Measurements from ENCODE around the gene PSMG4.

PSMG4 gene

DNA sequence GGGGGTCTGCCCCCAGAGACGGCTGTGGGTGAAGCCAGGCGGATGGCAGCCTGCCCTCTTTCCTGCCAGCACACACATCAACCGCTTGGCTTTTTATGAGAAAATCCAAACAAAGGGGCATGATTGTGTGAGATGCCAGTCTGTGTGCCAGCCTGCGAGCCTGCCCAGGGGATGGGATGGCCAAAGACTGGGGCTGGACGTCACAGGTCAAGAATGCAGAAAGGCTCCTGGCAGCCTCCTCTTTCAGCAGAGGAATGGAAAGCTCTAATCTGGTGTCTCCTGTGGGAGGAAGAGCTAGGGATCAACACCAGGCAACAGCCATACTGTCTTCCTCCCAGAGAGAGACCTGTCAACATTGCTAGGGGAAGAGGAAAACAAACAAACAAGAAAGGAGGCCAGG is 47.1 kb upstream of the PSMG4 start:
- no peak overlapping the region for H3K4me3 ChIP-seq (ENCODE audit: low read length)
- no peak overlapping the region for H2AFZ ChIP-seq (ENCODE audit: low read length)
- H3K27me3 ChIP-seq (replicated peaks; ENCODE audit: insufficient read depth, low read length): no peaks in the 10 kb centered on the region
- TF ChIP-seq EZH2phosphoT487 (IDR thresholded peaks at IDR 0.05; ENCODE audit: low read length) (no peak), EZH2 (optimal IDR thresholded peaks at IDR 0.05; ENCODE audit: low read depth, low read length) (no peak)
- TF ChIP-seq, protein P1, sequence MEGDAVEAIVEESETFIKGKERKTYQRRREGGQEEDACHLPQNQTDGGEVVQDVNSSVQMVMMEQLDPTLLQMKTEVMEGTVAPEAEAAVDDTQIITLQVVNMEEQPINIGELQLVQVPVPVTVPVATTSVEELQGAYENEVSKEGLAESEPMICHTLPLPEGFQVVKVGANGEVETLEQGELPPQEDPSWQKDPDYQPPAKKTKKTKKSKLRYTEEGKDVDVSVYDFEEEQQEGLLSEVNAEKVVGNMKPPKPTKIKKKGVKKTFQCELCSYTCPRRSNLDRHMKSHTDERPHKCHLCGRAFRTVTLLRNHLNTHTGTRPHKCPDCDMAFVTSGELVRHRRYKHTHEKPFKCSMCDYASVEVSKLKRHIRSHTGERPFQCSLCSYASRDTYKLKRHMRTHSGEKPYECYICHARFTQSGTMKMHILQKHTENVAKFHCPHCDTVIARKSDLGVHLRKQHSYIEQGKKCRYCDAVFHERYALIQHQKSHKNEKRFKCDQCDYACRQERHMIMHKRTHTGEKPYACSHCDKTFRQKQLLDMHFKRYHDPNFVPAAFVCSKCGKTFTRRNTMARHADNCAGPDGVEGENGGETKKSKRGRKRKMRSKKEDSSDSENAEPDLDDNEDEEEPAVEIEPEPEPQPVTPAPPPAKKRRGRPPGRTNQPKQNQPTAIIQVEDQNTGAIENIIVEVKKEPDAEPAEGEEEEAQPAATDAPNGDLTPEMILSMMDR (IDR thresholded peaks at IDR 0.05; ENCODE audit: low read length): no peak
- H3F3A ChIP-seq (ENCODE audit: insufficient read depth, low read length): no peaks in the 10 kb centered on the region
- DNase-seq: no peak
- no peak overlapping the region for H3K4me2 ChIP-seq (ENCODE audit: low read depth, low read length)
- no peaks in the 10 kb centered on the region for H3K9me3 ChIP-seq (replicated peaks; ENCODE audit: insufficient read depth, low read length)
- H3K27ac ChIP-seq (ENCODE audit: low read length): no peak overlapping the region
- no peaks in the 10 kb centered on the region for H3K79me2 ChIP-seq (ENCODE audit: low read length)
- H3K9ac ChIP-seq (ENCODE audit: low read length): no peak overlapping the region
- H4K20me1 ChIP-seq (ENCODE audit: insufficient read depth, low read length): no peaks in the 10 kb centered on the region
- no peaks in the 10 kb centered on the region for H3K36me3 ChIP-seq (replicated peaks; ENCODE audit: insufficient read depth, low read length)
- no peaks in the 10 kb centered on the region for H3K4me1 ChIP-seq (ENCODE audit: low read length)
- H3K9me2 ChIP-seq (replicated peaks; ENCODE audit: insufficient read depth, low read length): no peaks in the 10 kb centered on the region

DNA sequence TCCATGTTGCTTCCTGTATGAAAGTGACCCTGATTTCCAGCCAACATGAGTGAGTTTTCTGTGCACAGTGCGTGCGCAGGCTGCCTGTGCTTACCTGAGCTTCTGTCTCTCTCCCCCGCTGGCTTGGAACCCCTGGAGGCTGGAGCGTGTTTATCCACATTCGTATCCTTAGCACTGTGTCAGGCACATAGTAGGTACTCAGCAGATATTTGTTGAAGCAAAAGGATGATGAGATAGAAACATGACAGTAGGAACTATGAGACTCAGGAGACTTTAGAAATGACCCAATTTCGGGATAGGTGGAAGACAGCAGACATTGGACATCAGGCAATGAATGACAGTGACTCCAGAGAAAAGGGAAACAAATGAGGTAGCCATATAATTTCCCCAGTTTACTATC is 46.5 kb upstream of the PSMG4 start:
- Histone ChIP-seq H3K4me3 (ENCODE audit: low read length) (no peak overlapping the region), H3F3A (ENCODE audit: insufficient read depth, low read length) (no peaks in the 10 kb centered on the region), H4K20me1 (ENCODE audit: insufficient read depth, low read length) (no peaks in the 10 kb centered on the region), H3K9me3 (replicated peaks; ENCODE audit: insufficient read depth, low read length) (no peaks in the 10 kb centered on the region), H3K9me2 (replicated peaks; ENCODE audit: insufficient read depth, low read length) (no peaks in the 10 kb centered on the region), H3K27me3 (replicated peaks; ENCODE audit: insufficient read depth, low read length) (no peaks in the 10 kb centered on the region), H3K9ac (ENCODE audit: low read length) (no peak overlapping the region), H3K27ac (ENCODE audit: low read length) (no peak overlapping the region), H2AFZ (ENCODE audit: low read length) (no peak overlapping the region), H3K79me2 (ENCODE audit: low read length) (no peaks in the 10 kb centered on the region), H3K4me1 (ENCODE audit: low read length) (no peaks in the 10 kb centered on the region), H3K36me3 (replicated peaks; ENCODE audit: insufficient read depth, low read length) (no peaks in the 10 kb centered on the region), H3K4me2 (ENCODE audit: low read depth, low read length) (no peak overlapping the region)
- DNase-seq: no peak
- TF ChIP-seq, protein P1 (IDR thresholded peaks at IDR 0.05; ENCODE audit: low read length): no peak
- TF ChIP-seq EZH2phosphoT487 (IDR thresholded peaks at IDR 0.05; ENCODE audit: low read length) (no peak), EZH2 (optimal IDR thresholded peaks at IDR 0.05; ENCODE audit: low read depth, low read length) (no peak)

DNA sequence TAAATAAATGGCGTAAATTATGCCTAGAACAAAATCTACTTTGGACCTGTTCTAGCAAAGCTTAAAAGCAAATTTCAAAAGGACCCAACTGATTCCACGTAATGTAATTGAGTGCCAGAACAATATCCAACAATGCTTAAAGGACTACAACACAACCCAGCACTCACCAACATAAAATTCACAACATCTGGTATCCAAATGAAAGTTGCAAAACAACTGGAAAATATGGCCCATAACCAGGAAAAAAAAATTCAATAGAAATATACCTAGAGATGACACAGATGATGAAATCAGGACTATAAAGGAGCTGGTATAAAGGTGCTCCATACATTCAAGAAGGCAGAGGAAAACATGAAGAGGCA is 45.4 kb upstream of the PSMG4 start:
- no peak overlapping the region for H2AFZ ChIP-seq (ENCODE audit: low read length)

More for the DNA sequence above, 45.4 kb upstream of the PSMG4 start:
- Histone ChIP-seq H3K9me2 (replicated peaks; ENCODE audit: insufficient read depth, low read length) (no peaks in the 10 kb centered on the region), H3F3A (ENCODE audit: insufficient read depth, low read length) (no peaks in the 10 kb centered on the region), H3K4me2 (ENCODE audit: low read depth, low read length) (no peak overlapping the region), H3K4me1 (ENCODE audit: low read length) (no peaks in the 10 kb centered on the region), H3K27me3 (replicated peaks; ENCODE audit: insufficient read depth, low read length) (no peaks in the 10 kb centered on the region), H3K4me3 (ENCODE audit: low read length) (no peak overlapping the region), H3K9ac (ENCODE audit: low read length) (no peak overlapping the region), H3K79me2 (ENCODE audit: low read length) (no peaks in the 10 kb centered on the region), H3K9me3 (replicated peaks; ENCODE audit: insufficient read depth, low read length) (no peaks in the 10 kb centered on the region), H3K36me3 (replicated peaks; ENCODE audit: insufficient read depth, low read length) (no peaks in the 10 kb centered on the region), H3K27ac (ENCODE audit: low read length) (no peak overlapping the region), H4K20me1 (ENCODE audit: insufficient read depth, low read length) (no peaks in the 10 kb centered on the region)
- DNase-seq: no peak
- no peak for TF ChIP-seq EZH2 (optimal IDR thresholded peaks at IDR 0.05; ENCODE audit: low read depth, low read length)
- TF ChIP-seq EZH2phosphoT487 (IDR thresholded peaks at IDR 0.05; ENCODE audit: low read length): no peak
- TF ChIP-seq, protein P1 (IDR thresholded peaks at IDR 0.05; ENCODE audit: low read length): no peak

Measured in MM.1S (cell line).